H1 (cell line): ENCODE measurements around the gene TMEM114. TPM values are rescaled to one million over a fixed set of nuclear protein-coding genes. Genes with fewer than 3 reads are reported as not detected.

Source experiments
- CTCF ChIA-PET: fragments of 300-600 bp; sonication (Branson Sonifier 250); formaldehyde crosslinking; loops from one replicate; lab custom pipeline; 2021; ENCODE audit not compliant: partially characterized antibody; lab: Charles Lee
- POLR2A ChIA-PET: fragments of 300-600 bp; sonication (Branson Sonifier 250); formaldehyde crosslinking; loops from one replicate; lab custom pipeline; 2021; ENCODE audit warnings: inconsistent platforms; ENCODE audit not compliant: partially characterized antibody; lab: Charles Lee
- DNase-seq, 2 experiments: peaks; one replicate each; pipeline versions ENCODE4 v3.0.0 to v3.0.0-alpha.2; 2010 to 2022; ENCODE audit warnings: low spot score in 2 of 2, low read depth in 1 of 2, mixed read lengths in 1 of 2
- FAIRE-seq: peaks from 2 replicates; lab custom pipeline; 2011; peaks lifted over from hg19 to GRCh38; lab: Jason Lieb, UNC
- H2AFZ ChIP-seq: 2 replicates; pipeline ENCODE4 v1.8.1; 2012; ENCODE audit warnings: low read length, inconsistent platforms
- H2AK5ac ChIP-seq: 2 replicates; pipeline ENCODE4 v1.6.1; 2013; ENCODE audit warnings: low read depth, low read length
- H2BK120ac ChIP-seq: replicated peaks from 2 replicates; pipeline ENCODE3; 2013; ENCODE audit warnings: low read depth, low read length, inconsistent platforms
- H2BK12ac ChIP-seq: 2 replicates; pipeline ENCODE4 v1.6.1; 2013; ENCODE audit warnings: low read depth, low read length
- H2BK15ac ChIP-seq: 2 replicates; pipeline ENCODE4 v1.6.1; 2013; ENCODE audit warnings: low read length
- H2BK20ac ChIP-seq: 2 replicates; pipeline ENCODE4 v1.6.1; 2013; ENCODE audit warnings: low read length
- H2BK5ac ChIP-seq: 2 replicates; pipeline ENCODE4 v1.6.1; 2013; ENCODE audit warnings: low read depth, low read length
- H3K14ac ChIP-seq: 2 replicates; pipeline ENCODE4 v1.6.1; 2013; ENCODE audit warnings: inconsistent platforms; ENCODE audit not compliant: insufficient read length
- H3K18ac ChIP-seq: 2 replicates; pipeline ENCODE4 v1.6.1; 2013; ENCODE audit warnings: low read length; ENCODE audit errors: extremely low read depth
- H3K23ac ChIP-seq: 2 replicates; pipeline ENCODE4 v1.6.1; 2013; ENCODE audit warnings: inconsistent platforms; ENCODE audit not compliant: insufficient read length
- H3K23me2 ChIP-seq: 2 replicates; pipeline ENCODE4 v1.6.1; 2013; ENCODE audit warnings: low read depth, low read length
- H3K27ac ChIP-seq: 2 replicates; pipeline ENCODE4 v1.6.1; 2011; ENCODE audit warnings: low read depth, low read length, inconsistent platforms
- H3K27me3 ChIP-seq, 4 experiments: replicated peaks in 1 of 4; 1 replicate in 1 of 4; 2 replicates in 3 of 4; pipeline versions ENCODE4 v1.6.1 to v1.8.1; 2011 to 2013; ENCODE audit warnings: low read length in 3 of 4, mild to moderate bottlenecking in 3 of 4, inconsistent platforms in 2 of 4, mixed read lengths in 2 of 4, moderate library complexity in 1 of 4; ENCODE audit not compliant: control insufficient read depth in 3 of 4, insufficient read depth in 3 of 4; ENCODE audit errors: extremely low read depth in 1 of 4
- H3K36me3 ChIP-seq, 4 experiments: 2 replicates each; pipeline versions ENCODE4 v1.6.1 to v1.8.1; 2011 to 2013; ENCODE audit warnings: mild to moderate bottlenecking in 4 of 4, low read length in 3 of 4, moderate library complexity in 2 of 4, control low read depth in 1 of 4, inconsistent platforms in 1 of 4; ENCODE audit not compliant: insufficient read depth in 4 of 4, control insufficient read depth in 2 of 4
- H3K4ac ChIP-seq: replicated peaks from 2 replicates; pipeline ENCODE3; 2013; ENCODE audit warnings: low read length, low read depth, mixed read lengths, inconsistent platforms; ENCODE audit not compliant: insufficient read length
- H3K4me1 ChIP-seq, 4 experiments: replicated peaks in 1 of 4; 1 replicate in 1 of 4; 2 replicates in 3 of 4; pipeline versions ENCODE4 v1.6.1 to v1.8.1; 2011 to 2013; ENCODE audit warnings: low read length in 3 of 4, inconsistent platforms in 2 of 4, mixed read lengths in 1 of 4; ENCODE audit not compliant: insufficient read depth in 4 of 4, control insufficient read depth in 3 of 4
- H3K4me2 ChIP-seq, 2 experiments: 2 replicates each; pipeline versions ENCODE4 v1.6.1 to v1.8.1; 2011 to 2013; ENCODE audit warnings: low read depth in 2 of 2, low read length in 2 of 2, control low read depth in 1 of 2, inconsistent platforms in 1 of 2, mild to moderate bottlenecking in 1 of 2; ENCODE audit not compliant: insufficient read depth in 1 of 2
- H3K4me3 ChIP-seq, 4 experiments: fragments of 200-600, 300-600 bp in 1 of 4; sonication (generic), shearing (Covaris generic), sonication (Bioruptor Twin) in 1 of 4; 2 replicates each; pipeline versions ENCODE4 v1.5.1 to v1.8.1; 2011 to 2016; ENCODE audit warnings: low read length in 4 of 4, low read depth in 3 of 4, control low read depth in 2 of 4, inconsistent platforms in 2 of 4, mild to moderate bottlenecking in 2 of 4, mixed read lengths in 1 of 4, moderate library complexity in 1 of 4; ENCODE audit not compliant: insufficient read depth in 2 of 4; ENCODE audit errors: extremely low read depth in 1 of 4
- H3K56ac ChIP-seq: replicated peaks from 2 replicates; pipeline ENCODE3; 2013; ENCODE audit warnings: low read depth, mild to moderate bottlenecking, mixed read lengths, low read length, inconsistent platforms; ENCODE audit not compliant: insufficient read length
- H3K79me1 ChIP-seq: 2 replicates; pipeline ENCODE4 v1.6.1; 2013; ENCODE audit warnings: low read depth, low read length, control low read depth
- H3K79me2 ChIP-seq, 2 experiments: 2 replicates each; pipeline versions ENCODE4 v1.6.1 to v1.8.1; 2012 to 2013; ENCODE audit warnings: low read length in 2 of 2, mild to moderate bottlenecking in 2 of 2, inconsistent platforms in 1 of 2; ENCODE audit not compliant: insufficient read depth in 2 of 2, control insufficient read depth in 1 of 2
- H3K9ac ChIP-seq, 4 experiments: replicated peaks in 1 of 4; 1 replicate in 1 of 4; 2 replicates in 3 of 4; pipeline versions ENCODE4 v1.6.1 to v1.8.1; 2011 to 2013; ENCODE audit warnings: low read depth in 3 of 4, low read length in 3 of 4, control low read depth in 2 of 4, mild to moderate bottlenecking in 2 of 4, moderate library complexity in 2 of 4, inconsistent platforms in 1 of 4; ENCODE audit errors: extremely low read depth in 1 of 4
- H3K9me3 ChIP-seq, 2 experiments: 2 replicates each; pipeline versions ENCODE4 v1.6.1 to v1.8.1; 2012 to 2013; ENCODE audit warnings: mild to moderate bottlenecking in 2 of 2, moderate library complexity in 2 of 2, control low read depth in 1 of 2, inconsistent platforms in 1 of 2, low read depth in 1 of 2, low read length in 1 of 2, mixed read lengths in 1 of 2; ENCODE audit not compliant: insufficient read depth in 2 of 2
- H4K20me1 ChIP-seq, 2 experiments: replicated peaks in 1 of 2; 2 replicates each; pipeline versions ENCODE3 to v1.8.1; 2011 to 2013; ENCODE audit warnings: inconsistent platforms in 2 of 2, low read length in 2 of 2, mild to moderate bottlenecking in 1 of 2; ENCODE audit not compliant: insufficient read depth in 2 of 2, control insufficient read depth in 1 of 2
- H4K5ac ChIP-seq: 2 replicates; pipeline ENCODE4 v1.6.1; 2013; ENCODE audit warnings: low read length, low read depth, mixed read lengths, inconsistent platforms; ENCODE audit not compliant: insufficient read length
- H4K8ac ChIP-seq: 2 replicates; pipeline ENCODE4 v1.8.0; 2013; ENCODE audit warnings: mild to moderate bottlenecking, moderate library complexity, low read length, inconsistent platforms; ENCODE audit not compliant: insufficient read depth; ENCODE audit errors: extremely low read depth
- H4K91ac ChIP-seq: replicated peaks from 2 replicates; pipeline ENCODE3; 2013; ENCODE audit warnings: low read length, mixed read lengths, inconsistent platforms; ENCODE audit not compliant: insufficient read length
- BACH1 ChIP-seq: IDR thresholded peaks from 2 replicates; pipeline ENCODE4 v1.6.1; 2012; ENCODE audit warnings: low read length, improper control_type of control experiment
- CHD2 ChIP-seq: IDR thresholded peaks from 2 replicates; pipeline ENCODE4 v1.6.1; 2012; ENCODE audit warnings: low read length, improper control_type of control experiment
- E2F6 ChIP-seq: IDR thresholded peaks from 2 replicates; pipeline ENCODE4 v1.6.1; 2012; ENCODE audit warnings: inconsistent platforms
- EGR1 ChIP-seq: IDR thresholded peaks from 2 replicates; pipeline ENCODE4 v1.6.1; 2011; ENCODE audit warnings: low read depth, low read length, borderline replicate concordance
- FOSL1 ChIP-seq: IDR thresholded peaks from 2 replicates; pipeline ENCODE4 v1.6.1; 2011; ENCODE audit warnings: mild to moderate bottlenecking, low read depth, low read length, moderate library complexity; ENCODE audit not compliant: insufficient read depth
- JUND ChIP-seq: IDR thresholded peaks from 2 replicates; pipeline ENCODE4 v1.6.1; 2011; ENCODE audit warnings: mild to moderate bottlenecking, improper control_type of control experiment, low read length
- MAFK ChIP-seq: IDR thresholded peaks from 2 replicates; pipeline ENCODE4 v1.6.1; 2012; ENCODE audit warnings: low read depth, mild to moderate bottlenecking, improper control_type of control experiment, low read length
- PHF8 ChIP-seq: fragments of 200-600 bp; sonication (generic); conservative IDR thresholded peaks from 2 replicates; pipeline ENCODE4 v1.7.1; 2012; ENCODE audit warnings: low read depth, mild to moderate bottlenecking, inconsistent platforms, low read length, moderate library complexity
- SAP30 ChIP-seq: fragments of 300-600 bp; sonication (generic); IDR thresholded peaks from 2 replicates; pipeline ENCODE4 v1.7.1; 2012; ENCODE audit warnings: low read length, moderate library complexity, mild to moderate bottlenecking, inconsistent platforms; ENCODE audit not compliant: insufficient read depth, insufficient replicate concordance
- SIRT6 ChIP-seq: IDR thresholded peaks from one replicate; pipeline ENCODE4 v1.7.1; 2012; ENCODE audit warnings: low read length, inconsistent platforms
- SUZ12 ChIP-seq: fragments of 200-600 bp; sonication (generic); IDR thresholded peaks from 2 replicates; pipeline ENCODE4 v1.6.1; 2012; ENCODE audit warnings: mild to moderate bottlenecking, inconsistent platforms, low read length, moderate library complexity, mixed read lengths
- TAF7 ChIP-seq: optimal IDR thresholded peaks from 2 replicates; pipeline ENCODE3; 2011; ENCODE audit warnings: low read depth, mild to moderate bottlenecking, inconsistent platforms, low read length, moderate library complexity, borderline replicate concordance
- TCF12 ChIP-seq: IDR thresholded peaks from 2 replicates; pipeline ENCODE4 v1.6.1; 2011; ENCODE audit warnings: low read depth, mild to moderate bottlenecking, low read length
- WGBS, 2 experiments: shearing (Covaris generic) in 1 of 2; methylation state at CpG; one replicate each; pipeline versions ENCODE4 v1.1.6 to v1.1.7; 2013 to 2015; ENCODE audit warnings: low lambda C conversion rate in 2 of 2, mixed read lengths in 2 of 2, inconsistent platforms in 1 of 2, low coverage in 1 of 2, missing lambda C conversion rate in 1 of 2; ENCODE audit not compliant: insufficient replicate concordance in 2 of 2, insufficient coverage in 1 of 2, insufficient read length in 1 of 2; ENCODE audit errors: extremely low coverage in 1 of 2, missing lambda C conversion rate in 1 of 2; 5-methylcytosine and 5-hydroxymethylcytosine counted together
- polyA plus RNA-seq, 7 experiments: library from polyadenylated mRNA; depleted of rRNA in 3 of 7; stranded (reverse) in 5 of 7; unstranded in 2 of 7; fragments of >200 nt in 5 of 7; fragments of 200-250 nt in 2 of 7; gene quantifications; 1 replicate in 5 of 7; 2 replicates in 1 of 7; 4 replicates in 1 of 7; pipeline versions ENCODE4 v1.2.1 to v1.2.3, GENCODE V29; 2011 to 2013; ENCODE audit warnings: missing spikeins in 2 of 7, mixed read lengths in 2 of 7
- total RNA-seq: library from RNA; stranded (reverse); fragmentation: NEBNext Ultra II Directional; extraction: Animal tissue kit (Norgen Biotek cat#: 25700); gene quantifications from 2 replicates; pipeline ENCODE4 v1.2.1, GENCODE V29; 2021

TMEM114 gene
- total and polyA plus RNA-seq, 2 of the 8 experiments (the other 6 are each of a cell fraction or from before 2014, with no cell fraction given) = 1.6 to 2.9 TPM

GRCh38 chr16:8625491-8626087 is 35.3 kb upstream of the TMEM114 start:
- no peak overlapping the region for H3K4me3 ChIP-seq
- H3K9me3 ChIP-seq = no peaks in the 10 kb centered on the region
- no peak overlapping the region for H2AFZ ChIP-seq
- ChIA-PET POLR2A (interaction anchor here (3.5 to 4.2 kb wide), 2 partner anchors 8 to 11 kb away, joined by 13 to 14 read pairs; no protein-coding TSS in a partner anchor), CTCF (interaction anchor here (0.9 to 24.1 kb wide), 5 partner anchors 11 to 54 kb away, joined by 3 to 416 read pairs (median 3); no protein-coding TSS in a partner anchor)
- no peak overlapping the region for H3K14ac ChIP-seq
- no peak overlapping the region for H3K4ac ChIP-seq
- FAIRE-seq (no peak), DNase-seq (no peak)
- H4K8ac ChIP-seq = no peak overlapping the region
- H2BK12ac ChIP-seq = no peak overlapping the region
- no peak overlapping the region for H3K18ac ChIP-seq
- H4K91ac ChIP-seq = no peak overlapping the region
- 94% methylated on average over 10 of the region's 10 CpGs; no CpG with 5 or more reads in 1 of the 2 experiments for WGBS, 2 experiments
- H3K36me3 ChIP-seq = peaks cover 30 to 58% (median 48%) of the 10 kb centered on the region in 4 experiments
- no peak overlapping the region for H3K23ac ChIP-seq
- peaks cover 4% of the 10 kb centered on the region for H3K23me2 ChIP-seq
- no peak overlapping the region for H4K5ac ChIP-seq
- H4K20me1 ChIP-seq = peaks cover 8 to 19% of the 10 kb centered on the region in 2 experiments
- H3K4me1 ChIP-seq = no peaks in the 10 kb centered on the region; a peak in 1 of 7 replicates
- no peak overlapping the region for H2BK120ac ChIP-seq
- H3K56ac ChIP-seq = no peak overlapping the region
- peaks cover 9 to 44% of the 10 kb centered on the region in 2 experiments for H3K79me2 ChIP-seq
- no peaks in the 10 kb centered on the region for H3K27me3 ChIP-seq
- H2BK15ac ChIP-seq = no peak overlapping the region
- no peak overlapping the region for H2BK20ac ChIP-seq
- no peak overlapping the region for H3K4me2 ChIP-seq
- no peak overlapping the region for H3K9ac ChIP-seq
- H3K79me1 ChIP-seq = peaks cover 21% of the 10 kb centered on the region
- no peak overlapping the region for H2AK5ac ChIP-seq
- H2BK5ac ChIP-seq = no peak overlapping the region
- no peak overlapping the region for H3K27ac ChIP-seq
- no peak for TF ChIP-seq TCF12
- no peak for TF ChIP-seq CHD2
- no peak for TF ChIP-seq MAFK
- TF ChIP-seq EGR1 = no peak
- TF ChIP-seq FOSL1 = no peak
- no peak for TF ChIP-seq E2F6
- no peak for TF ChIP-seq PHF8
- no peak for TF ChIP-seq SUZ12
- TF ChIP-seq SAP30 = no peak
- TF ChIP-seq SIRT6 = no peak
- TF ChIP-seq BACH1 = no peak
- no peak for TF ChIP-seq JUND
- no peak for TF ChIP-seq TAF7
